HL-60 (cell line): ENCODE measurements around the gene PPL.

Experiments
- POLR2AphosphoS5 ChIP-seq: IDR thresholded peaks from 2 replicates; pipeline ENCODE4 v1.6.1; 2012; ENCODE audit warnings: low read depth
- SPI1 ChIP-seq: IDR thresholded peaks from 2 replicates; pipeline ENCODE4 v1.6.1; 2012; ENCODE audit warnings: low read depth, mild to moderate bottlenecking, borderline replicate concordance
- TF ChIP-seq, protein P1 (sequence below): IDR thresholded peaks from one replicate; pipeline ENCODE4 v1.5.1; 2011; ENCODE audit warnings: low read length, control low read depth, inconsistent platforms; ENCODE audit not compliant: insufficient read depth
- TF ChIP-seq, protein P2 (sequence below): IDR thresholded peaks from 2 replicates; pipeline ENCODE4 v1.6.1; 2012; ENCODE audit warnings: low read depth; ENCODE audit not compliant: insufficient replicate concordance

DNA sequence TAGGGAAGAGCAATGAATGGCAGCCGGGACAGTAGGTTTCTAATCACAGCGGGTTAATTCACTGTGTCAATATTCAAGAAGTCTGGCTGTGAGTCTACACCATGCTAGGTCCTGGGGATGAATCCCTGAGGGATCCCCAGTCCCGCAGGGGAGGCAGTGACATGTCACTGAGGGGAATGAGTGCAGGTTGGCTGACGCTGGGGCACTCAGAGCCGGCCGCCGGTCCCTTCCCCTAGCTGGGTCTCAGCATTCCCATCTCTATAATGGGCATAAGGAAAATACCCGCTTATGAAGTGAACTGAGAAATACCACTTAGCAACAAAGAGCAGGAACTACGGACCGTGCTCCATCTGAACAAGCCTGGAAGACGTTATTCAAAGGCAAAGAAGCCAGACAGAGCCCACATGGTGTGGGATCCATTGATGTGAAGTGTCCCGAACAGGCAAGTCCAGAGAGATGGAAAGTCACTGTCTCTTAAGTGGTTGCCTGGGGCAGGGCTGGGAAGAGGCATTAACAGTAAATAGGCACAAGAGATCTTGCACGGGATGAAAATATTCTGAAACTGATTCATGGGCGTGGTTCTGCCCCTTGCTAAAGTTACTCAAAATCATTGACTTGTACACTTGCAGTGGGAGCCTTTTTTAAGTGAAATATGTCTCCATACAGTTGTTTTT, 31.9 kb downstream of the PPL start:
- TF ChIP-seq, protein P1, sequence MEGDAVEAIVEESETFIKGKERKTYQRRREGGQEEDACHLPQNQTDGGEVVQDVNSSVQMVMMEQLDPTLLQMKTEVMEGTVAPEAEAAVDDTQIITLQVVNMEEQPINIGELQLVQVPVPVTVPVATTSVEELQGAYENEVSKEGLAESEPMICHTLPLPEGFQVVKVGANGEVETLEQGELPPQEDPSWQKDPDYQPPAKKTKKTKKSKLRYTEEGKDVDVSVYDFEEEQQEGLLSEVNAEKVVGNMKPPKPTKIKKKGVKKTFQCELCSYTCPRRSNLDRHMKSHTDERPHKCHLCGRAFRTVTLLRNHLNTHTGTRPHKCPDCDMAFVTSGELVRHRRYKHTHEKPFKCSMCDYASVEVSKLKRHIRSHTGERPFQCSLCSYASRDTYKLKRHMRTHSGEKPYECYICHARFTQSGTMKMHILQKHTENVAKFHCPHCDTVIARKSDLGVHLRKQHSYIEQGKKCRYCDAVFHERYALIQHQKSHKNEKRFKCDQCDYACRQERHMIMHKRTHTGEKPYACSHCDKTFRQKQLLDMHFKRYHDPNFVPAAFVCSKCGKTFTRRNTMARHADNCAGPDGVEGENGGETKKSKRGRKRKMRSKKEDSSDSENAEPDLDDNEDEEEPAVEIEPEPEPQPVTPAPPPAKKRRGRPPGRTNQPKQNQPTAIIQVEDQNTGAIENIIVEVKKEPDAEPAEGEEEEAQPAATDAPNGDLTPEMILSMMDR, result no peak
- TF ChIP-seq POLR2AphosphoS5, result no peak
- TF ChIP-seq, protein P2, sequence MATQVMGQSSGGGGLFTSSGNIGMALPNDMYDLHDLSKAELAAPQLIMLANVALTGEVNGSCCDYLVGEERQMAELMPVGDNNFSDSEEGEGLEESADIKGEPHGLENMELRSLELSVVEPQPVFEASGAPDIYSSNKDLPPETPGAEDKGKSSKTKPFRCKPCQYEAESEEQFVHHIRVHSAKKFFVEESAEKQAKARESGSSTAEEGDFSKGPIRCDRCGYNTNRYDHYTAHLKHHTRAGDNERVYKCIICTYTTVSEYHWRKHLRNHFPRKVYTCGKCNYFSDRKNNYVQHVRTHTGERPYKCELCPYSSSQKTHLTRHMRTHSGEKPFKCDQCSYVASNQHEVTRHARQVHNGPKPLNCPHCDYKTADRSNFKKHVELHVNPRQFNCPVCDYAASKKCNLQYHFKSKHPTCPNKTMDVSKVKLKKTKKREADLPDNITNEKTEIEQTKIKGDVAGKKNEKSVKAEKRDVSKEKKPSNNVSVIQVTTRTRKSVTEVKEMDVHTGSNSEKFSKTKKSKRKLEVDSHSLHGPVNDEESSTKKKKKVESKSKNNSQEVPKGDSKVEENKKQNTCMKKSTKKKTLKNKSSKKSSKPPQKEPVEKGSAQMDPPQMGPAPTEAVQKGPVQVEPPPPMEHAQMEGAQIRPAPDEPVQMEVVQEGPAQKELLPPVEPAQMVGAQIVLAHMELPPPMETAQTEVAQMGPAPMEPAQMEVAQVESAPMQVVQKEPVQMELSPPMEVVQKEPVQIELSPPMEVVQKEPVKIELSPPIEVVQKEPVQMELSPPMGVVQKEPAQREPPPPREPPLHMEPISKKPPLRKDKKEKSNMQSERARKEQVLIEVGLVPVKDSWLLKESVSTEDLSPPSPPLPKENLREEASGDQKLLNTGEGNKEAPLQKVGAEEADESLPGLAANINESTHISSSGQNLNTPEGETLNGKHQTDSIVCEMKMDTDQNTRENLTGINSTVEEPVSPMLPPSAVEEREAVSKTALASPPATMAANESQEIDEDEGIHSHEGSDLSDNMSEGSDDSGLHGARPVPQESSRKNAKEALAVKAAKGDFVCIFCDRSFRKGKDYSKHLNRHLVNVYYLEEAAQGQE, result no peak
- TF ChIP-seq SPI1, result no peak
